Hypothalamus (tissue), 51 donors: ENCODE data around the gene CFAP58.

Experiments
- DNase-seq, 51 donors: peaks; one replicate each; lab custom pipeline; 2025; lab: John Stamatoyannopoulos, UW

Gene CFAP58

GRCh38 chr10:104321725-104322415 lies 31.8 kb upstream of the CFAP58 start:
- DNase-seq = no peak

- no peak for DNase-seq
These were observed 31.2 kb upstream of the CFAP58 start for GRCh38 chr10:104322416-104322782.

- no peak for DNase-seq
These were observed 30.5 kb upstream of the CFAP58 start for GRCh38 chr10:104323085-104323484.

- no peak for DNase-seq
These were observed 29.9 kb upstream of the CFAP58 start for GRCh38 chr10:104323760-104324201.

GRCh38 chr10:104324221-104324686 lies 29.4 kb upstream of the CFAP58 start:
- DNase-seq = peak in 1 of 51 donors; percentile 11

- DNase-seq = no peak
These were observed 28.7 kb upstream of the CFAP58 start for GRCh38 chr10:104324931-104325330.

GRCh38 chr10:104325436-104326435 lies 27.9 kb upstream of the CFAP58 start:
- peak in 4 of 51 donors; percentile 14 to 42 (median 25) for DNase-seq

GRCh38 chr10:104326991-104327610 lies 26.5 kb upstream of the CFAP58 start:
- no peak for DNase-seq

GRCh38 chr10:104327745-104328645 lies 25.6 kb upstream of the CFAP58 start:
- peak in 6 of 51 donors; percentile 20 to 60 (median 42) for DNase-seq

GRCh38 chr10:104328646-104328895 lies 25.1 kb upstream of the CFAP58 start:
- peak in 1 of 51 donors; percentile 87 for DNase-seq

- DNase-seq = peak in 22 of 51 donors; percentile 23 to 89 (median 44)
These were observed 24.5 kb upstream of the CFAP58 start for GRCh38 chr10:104328896-104329710.

- DNase-seq = peak in 1 of 51 donors; percentile 66
These were observed 23.9 kb upstream of the CFAP58 start for GRCh38 chr10:104329735-104330134.

GRCh38 chr10:104330168-104331110 lies 23.2 kb upstream of the CFAP58 start:
- DNase-seq = peak in 3 of 51 donors; percentile 8 to 36 (median 18)

- peak in 1 of 51 donors; percentile 21 for DNase-seq
These were observed 22.3 kb upstream of the CFAP58 start for GRCh38 chr10:104331208-104331838.

- no peak for DNase-seq
These were observed 21.2 kb upstream of the CFAP58 start for GRCh38 chr10:104332243-104333031.

- no peak for DNase-seq
These were observed 20.5 kb upstream of the CFAP58 start for GRCh38 chr10:104333032-104333727.
